ENCODE data around the gene PLA2G6. TPM values are rescaled to one million over a fixed set of nuclear protein-coding genes. Genes with fewer than 3 reads are reported as not detected.

Gene PLA2G6
- total RNA-seq, 1 experiment from 2014 or later = 23.4 TPM

DNA sequence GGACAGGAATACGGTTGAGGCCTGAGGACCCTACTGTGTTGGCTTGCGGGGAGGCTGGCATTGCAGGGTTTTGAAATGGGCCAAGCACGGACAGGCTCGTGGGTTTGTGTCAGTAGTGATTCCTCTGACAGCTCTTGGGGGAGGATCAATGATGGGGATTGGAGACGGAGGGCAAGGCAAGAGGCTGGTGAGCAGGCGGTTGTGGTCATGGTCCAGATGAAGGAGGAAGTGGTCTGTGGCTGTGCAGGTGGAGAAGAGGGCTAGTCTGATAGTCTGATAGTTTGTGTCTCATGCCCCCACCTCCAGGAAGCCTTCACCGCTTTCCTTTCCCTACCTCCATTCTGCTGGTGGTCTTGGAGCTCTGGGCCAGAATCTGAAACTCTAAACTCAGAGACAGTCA is 23.2 kb upstream of the PLA2G6 start:
- Histone ChIP-seq H3K36me3 (replicated peaks; ENCODE audit: control insufficient read depth, insufficient read depth, low read length) (no peaks in the 10 kb centered on the region), H3K4me3 (ENCODE audit: insufficient read depth, low read depth, low read length) (no peak overlapping the region), H3K27me3 (ENCODE audit: control insufficient read depth, insufficient read depth, low read length) (peaks cover 12% of the 10 kb centered on the region)
- no peak for DNase-seq

DNA sequence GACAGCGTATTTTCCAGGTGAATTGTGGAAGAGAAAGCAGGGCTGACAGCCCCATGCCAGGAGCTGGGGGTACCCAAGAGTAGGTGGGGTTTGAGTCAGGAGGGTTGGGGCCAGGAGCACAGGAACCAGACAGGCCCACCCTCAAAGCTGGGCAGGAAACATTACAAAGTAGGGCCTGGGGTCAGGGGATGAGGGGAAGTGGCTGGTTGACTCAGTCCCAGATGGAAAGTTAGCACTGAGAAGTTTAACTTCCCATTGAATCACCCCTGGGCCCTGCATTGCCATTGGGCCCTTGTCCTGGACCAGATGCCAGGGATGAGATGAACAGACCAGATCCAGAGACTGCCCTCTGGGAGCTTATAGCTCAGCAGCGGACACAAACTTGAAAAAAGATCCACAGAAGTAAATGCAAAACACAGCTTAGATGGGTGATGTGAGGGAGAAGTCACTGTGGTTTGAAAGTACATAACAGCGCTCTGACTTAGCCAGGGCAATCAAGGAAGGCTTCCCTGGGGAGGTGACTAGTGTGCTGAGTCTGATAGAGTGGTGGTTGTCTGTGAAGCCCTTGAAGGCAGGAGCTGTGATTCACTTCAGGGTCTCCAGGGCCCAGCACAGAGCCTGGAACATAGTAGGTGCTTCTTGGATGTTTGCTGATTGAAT is 22.4 kb upstream of the PLA2G6 start:
- Histone ChIP-seq H3K27me3 (ENCODE audit: control insufficient read depth, insufficient read depth, low read length) (peaks cover 12% of the 10 kb centered on the region), H3K4me3 (ENCODE audit: insufficient read depth, low read depth, low read length) (no peak overlapping the region), H3K36me3 (replicated peaks; ENCODE audit: control insufficient read depth, insufficient read depth, low read length) (no peaks in the 10 kb centered on the region)
- DNase-seq = no peak

DNA sequence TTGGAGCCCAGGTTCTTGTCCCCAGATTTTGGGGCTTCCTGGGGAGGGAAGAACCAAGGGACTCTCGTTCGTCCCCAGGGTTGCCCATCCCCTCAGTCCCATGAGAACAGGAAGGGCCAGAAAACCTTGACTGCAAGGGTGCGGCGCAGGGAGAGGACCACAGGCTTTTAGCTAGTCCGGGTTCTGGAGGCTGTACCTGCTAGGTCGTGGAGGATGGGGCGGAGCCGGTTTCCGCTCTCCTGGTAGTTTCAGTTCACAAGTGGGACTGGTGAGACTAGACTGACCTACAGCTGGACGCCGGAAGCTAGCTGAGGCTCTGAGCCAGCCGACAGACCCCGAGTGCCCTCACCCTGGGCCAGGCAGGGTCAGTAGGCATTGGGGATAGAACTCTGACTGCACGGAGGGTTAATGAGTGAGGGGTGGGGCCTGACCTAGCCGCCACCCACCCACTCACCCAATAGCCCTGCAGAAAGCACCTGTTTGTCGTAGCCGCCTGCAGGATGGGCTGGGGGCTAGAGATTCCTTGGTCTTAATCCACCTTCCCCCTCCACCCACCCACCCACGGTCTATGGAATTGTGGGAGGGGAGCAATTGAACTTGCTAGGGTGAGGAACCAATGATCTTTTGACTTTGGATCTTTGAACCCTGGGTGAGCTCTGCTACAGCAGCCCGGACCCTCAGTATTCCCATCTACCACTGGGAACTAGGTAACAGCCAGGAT is 21.6 kb upstream of the PLA2G6 start:
- Histone ChIP-seq H3K36me3 (replicated peaks; ENCODE audit: control insufficient read depth, insufficient read depth, low read length) (no peaks in the 10 kb centered on the region), H3K27me3 (ENCODE audit: control insufficient read depth, insufficient read depth, low read length) (peaks cover 12% of the 10 kb centered on the region), H3K4me3 (ENCODE audit: insufficient read depth, low read depth, low read length) (peak overlapping the region; percentile 75)
- peak; percentile 88 for DNase-seq

DNA sequence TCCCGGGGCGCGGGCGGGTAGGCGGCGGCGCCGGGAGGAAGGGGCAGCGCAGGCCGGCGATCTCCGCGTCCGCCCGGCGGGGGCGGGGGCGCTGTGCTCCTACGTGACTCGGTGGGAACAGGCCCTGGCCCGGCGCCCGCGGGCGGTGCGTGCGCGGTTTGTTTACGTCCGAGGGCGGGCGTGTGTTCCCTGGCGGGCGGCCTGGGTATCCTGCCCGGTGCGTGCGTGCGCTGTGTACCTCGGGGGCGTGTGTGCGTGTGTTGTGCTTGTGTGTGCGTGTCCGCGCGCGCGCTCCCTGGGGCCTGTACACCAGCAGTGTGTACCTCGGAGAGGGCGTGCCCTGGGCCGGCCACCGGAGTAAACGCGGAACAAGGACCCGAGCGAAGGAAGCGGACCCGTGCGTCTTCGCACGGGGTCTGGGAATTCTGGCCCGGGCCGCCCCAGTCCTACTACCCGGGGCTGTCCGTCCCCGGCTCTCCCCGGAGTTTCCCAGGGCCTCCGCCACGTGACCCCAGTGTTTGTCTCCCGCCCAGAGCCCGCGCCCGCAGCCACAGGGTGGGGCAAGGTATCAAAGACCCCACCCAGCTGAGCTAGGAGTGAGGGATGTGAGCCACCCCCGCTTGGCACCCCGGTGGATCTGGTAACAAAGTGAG is 20.9 kb upstream of the PLA2G6 start:
- Histone ChIP-seq H3K4me3 (ENCODE audit: insufficient read depth, low read depth, low read length) (peak overlapping the region; percentile 75), H3K27me3 (ENCODE audit: control insufficient read depth, insufficient read depth, low read length) (peaks cover 12% of the 10 kb centered on the region), H3K36me3 (replicated peaks; ENCODE audit: control insufficient read depth, insufficient read depth, low read length) (no peaks in the 10 kb centered on the region)
- DNase-seq = peak; percentile 83

DNA sequence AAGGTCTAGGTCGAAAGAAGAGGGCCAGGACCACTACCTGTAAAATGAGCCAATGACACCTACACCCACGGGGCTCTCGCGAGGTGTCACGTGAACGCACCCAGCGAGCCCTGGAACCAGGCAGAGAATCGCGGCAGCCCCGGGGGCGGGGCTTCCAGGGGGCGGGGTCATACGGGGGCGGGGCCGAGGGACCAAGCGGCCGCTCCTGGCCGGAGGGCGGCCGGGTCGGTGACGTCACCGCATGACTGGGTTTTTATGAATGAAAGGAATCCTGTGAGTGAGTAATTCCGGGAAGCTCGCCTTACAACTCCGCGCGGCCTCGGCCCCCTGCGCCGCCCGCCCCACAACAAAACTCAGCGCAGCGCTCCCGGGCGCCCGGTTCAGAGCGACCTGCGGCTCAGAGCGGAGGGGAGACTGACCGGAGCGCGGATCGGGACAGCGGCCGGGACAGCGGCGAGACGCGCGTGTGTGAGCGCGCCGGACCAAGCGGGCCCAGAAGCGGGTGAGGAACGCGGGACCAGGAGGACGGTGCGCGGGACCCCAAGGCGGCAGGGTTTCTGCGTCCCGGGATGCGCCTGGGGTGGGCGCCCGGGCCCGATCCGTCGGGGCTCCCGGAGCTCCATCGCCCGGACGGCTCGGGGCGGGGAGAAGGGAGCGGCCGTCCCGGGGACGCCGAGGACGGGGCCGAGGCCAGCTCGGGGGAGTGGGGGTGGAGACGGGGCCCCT is 20.2 kb upstream of the PLA2G6 start, which contains the start of gene MAFF:
Gene MAFF (plus strand): TSS at position 284 of the 726 bp plus-strand sequence. CDS start 11,860 bp downstream, outside the sequence.
- peak; percentile 99 for DNase-seq
- peaks cover 12% of the 10 kb centered on the region for H3K27me3 ChIP-seq (ENCODE audit: control insufficient read depth, insufficient read depth, low read length)
- H3K36me3 ChIP-seq (replicated peaks; ENCODE audit: control insufficient read depth, insufficient read depth, low read length) = no peaks in the 10 kb centered on the region
- H3K4me3 ChIP-seq (ENCODE audit: insufficient read depth, low read depth, low read length) = peak within 1 kb of the TSS; percentile 75

DNA sequence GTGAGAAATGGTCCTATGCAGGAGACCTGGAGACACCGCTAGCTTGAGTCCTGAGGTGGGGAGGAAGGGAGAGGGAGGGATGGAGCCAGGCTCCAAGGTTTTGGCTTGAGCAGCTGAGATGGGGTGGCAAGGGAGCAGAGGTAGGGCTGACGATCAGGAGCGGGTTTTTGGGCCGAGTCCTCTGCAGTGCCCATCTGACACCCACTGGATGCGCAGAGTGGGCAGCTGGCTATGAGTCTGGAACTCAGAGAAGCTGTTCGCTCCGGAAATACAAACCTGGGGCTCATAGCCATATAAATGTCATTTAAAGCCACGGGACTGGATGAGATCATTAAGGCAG is 19.7 kb upstream of the PLA2G6 start:
- Histone ChIP-seq H3K4me3 (ENCODE audit: insufficient read depth, low read depth, low read length) (peak overlapping the region; percentile 43), H3K36me3 (replicated peaks; ENCODE audit: control insufficient read depth, insufficient read depth, low read length) (no peaks in the 10 kb centered on the region), H3K27me3 (ENCODE audit: control insufficient read depth, insufficient read depth, low read length) (peaks cover 12% of the 10 kb centered on the region)
- DNase-seq = no peak

DNA sequence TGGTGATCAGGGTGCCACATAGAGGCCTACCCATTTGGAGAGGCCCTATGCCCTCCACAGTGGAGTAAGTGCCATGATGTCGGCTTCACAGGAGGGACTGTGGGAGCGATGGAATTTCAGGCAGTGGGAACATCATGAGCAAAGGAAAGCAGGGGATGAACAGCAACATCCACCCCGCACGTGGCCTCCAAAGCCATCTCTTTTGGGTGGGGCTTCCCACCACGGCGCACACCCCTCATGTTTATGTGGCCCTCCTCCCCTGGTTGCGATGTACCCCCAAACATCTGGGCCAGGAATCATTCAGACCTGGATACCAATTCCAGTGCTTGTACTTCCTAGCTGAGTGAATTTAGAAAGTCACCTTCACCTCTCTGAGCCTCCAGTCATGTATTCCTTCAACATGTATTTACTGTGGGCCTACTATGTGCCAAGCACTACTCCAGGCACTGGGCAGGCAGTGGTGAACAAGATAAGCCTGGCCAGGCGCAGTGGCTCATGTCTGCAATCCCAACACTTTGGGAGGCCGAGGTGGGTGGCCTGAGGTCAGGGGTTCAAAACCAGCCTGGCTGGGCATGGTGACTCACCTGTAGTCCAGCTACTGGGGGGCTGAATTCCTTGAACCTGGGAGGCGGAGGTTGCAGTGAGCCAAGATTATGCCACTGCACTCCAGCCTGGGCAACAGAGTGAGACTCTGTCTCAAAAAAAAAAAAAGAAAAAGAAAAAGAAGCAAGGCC is 18.4 kb upstream of the PLA2G6 start:
- peaks cover 12% of the 10 kb centered on the region for H3K27me3 ChIP-seq (ENCODE audit: control insufficient read depth, insufficient read depth, low read length)
- H3K36me3 ChIP-seq (replicated peaks; ENCODE audit: control insufficient read depth, insufficient read depth, low read length) = no peaks in the 10 kb centered on the region
- no peak overlapping the region for H3K4me3 ChIP-seq (ENCODE audit: insufficient read depth, low read depth, low read length)
- DNase-seq = no peak

DNA sequence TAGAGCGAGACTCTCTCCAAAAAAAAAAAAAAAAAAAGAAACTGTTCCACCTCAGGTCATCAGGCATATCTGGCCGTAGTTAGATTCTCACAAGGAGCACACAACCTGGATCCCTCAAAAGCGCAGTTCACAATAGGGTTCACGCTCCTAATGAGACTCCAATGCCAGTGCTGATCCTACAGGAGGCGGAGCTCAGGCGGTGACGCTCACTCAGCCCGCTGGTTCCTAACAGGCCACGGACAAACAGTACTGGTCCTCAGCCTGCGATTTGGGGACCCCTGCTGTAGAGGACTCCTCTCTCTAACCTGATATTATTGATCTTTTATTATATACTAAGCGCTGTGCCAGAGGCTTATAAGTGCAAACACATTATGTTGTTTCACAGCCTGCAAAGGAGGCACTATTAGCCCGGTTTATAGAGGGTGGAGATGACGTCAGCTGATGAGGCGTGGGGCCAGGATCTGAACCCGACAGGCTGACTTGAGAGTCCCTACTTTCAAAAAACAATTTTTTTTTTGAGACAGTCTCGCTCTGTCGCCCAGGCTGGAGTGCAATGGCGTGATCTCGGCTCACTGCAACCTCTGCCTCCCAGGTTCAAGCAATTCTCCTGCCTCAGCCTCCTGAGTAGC is 15.3 kb upstream of the PLA2G6 start:
- peaks cover 6% of the 10 kb centered on the region for H3K27me3 ChIP-seq (ENCODE audit: control insufficient read depth, insufficient read depth, low read length)
- DNase-seq = no peak
- no peak overlapping the region for H3K4me3 ChIP-seq (ENCODE audit: insufficient read depth, low read depth, low read length)
- no peaks in the 10 kb centered on the region for H3K36me3 ChIP-seq (replicated peaks; ENCODE audit: control insufficient read depth, insufficient read depth, low read length)

DNA sequence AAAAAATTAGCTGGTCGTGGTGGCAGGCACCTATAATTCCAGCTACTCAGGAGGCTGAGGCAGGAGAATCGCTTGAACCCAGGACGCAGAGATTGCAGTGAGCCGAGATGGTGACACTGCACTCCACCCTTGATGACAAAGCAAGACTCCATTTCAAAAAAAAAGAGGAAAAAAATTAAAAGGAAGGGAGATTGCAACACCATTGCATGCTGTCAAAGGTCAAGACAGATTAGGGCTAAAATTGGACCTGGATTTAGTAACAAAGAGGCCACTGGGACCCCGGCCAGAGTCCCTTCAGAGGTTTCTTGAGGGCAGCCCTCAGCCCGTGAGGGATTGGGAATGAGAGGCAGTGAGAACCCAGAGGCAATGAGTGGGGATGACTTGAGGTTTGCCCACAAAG is 11.9 kb upstream of the PLA2G6 start:
- H3K27me3 ChIP-seq (ENCODE audit: control insufficient read depth, insufficient read depth, low read length) = peaks cover 3% of the 10 kb centered on the region; the same call in 1 of the 2 replicates
- no peaks in the 10 kb centered on the region for H3K36me3 ChIP-seq (replicated peaks; ENCODE audit: control insufficient read depth, insufficient read depth, low read length)
- no peak for DNase-seq
- H3K4me3 ChIP-seq (ENCODE audit: insufficient read depth, low read depth, low read length) = no peak overlapping the region

DNA sequence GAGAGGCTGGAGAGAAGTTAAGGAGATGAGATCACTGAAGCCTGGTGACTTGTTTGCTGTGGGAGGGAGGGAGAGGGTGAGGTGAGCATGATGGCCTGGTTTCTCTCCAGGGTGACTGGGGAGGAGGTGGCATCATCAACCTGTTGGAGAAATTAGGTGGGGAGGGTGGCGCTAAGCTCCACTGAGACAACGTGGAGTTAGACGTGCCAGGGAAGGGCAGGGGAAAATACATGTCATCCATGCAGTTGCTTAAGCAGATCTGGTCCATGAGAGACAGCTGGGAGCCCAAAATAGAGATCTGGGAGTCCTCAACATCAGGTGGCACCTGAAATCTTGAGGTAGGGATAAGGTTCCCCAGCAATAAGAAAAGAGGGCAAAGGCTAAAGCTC is 10.8 kb upstream of the PLA2G6 start:
- no peak for DNase-seq
- Histone ChIP-seq H3K36me3 (replicated peaks; ENCODE audit: control insufficient read depth, insufficient read depth, low read length) (no peaks in the 10 kb centered on the region), H3K27me3 (ENCODE audit: control insufficient read depth, insufficient read depth, low read length) (peaks cover 3% of the 10 kb centered on the region; the same call in 1 of the 2 replicates), H3K4me3 (ENCODE audit: insufficient read depth, low read depth, low read length) (no peak overlapping the region)

DNA sequence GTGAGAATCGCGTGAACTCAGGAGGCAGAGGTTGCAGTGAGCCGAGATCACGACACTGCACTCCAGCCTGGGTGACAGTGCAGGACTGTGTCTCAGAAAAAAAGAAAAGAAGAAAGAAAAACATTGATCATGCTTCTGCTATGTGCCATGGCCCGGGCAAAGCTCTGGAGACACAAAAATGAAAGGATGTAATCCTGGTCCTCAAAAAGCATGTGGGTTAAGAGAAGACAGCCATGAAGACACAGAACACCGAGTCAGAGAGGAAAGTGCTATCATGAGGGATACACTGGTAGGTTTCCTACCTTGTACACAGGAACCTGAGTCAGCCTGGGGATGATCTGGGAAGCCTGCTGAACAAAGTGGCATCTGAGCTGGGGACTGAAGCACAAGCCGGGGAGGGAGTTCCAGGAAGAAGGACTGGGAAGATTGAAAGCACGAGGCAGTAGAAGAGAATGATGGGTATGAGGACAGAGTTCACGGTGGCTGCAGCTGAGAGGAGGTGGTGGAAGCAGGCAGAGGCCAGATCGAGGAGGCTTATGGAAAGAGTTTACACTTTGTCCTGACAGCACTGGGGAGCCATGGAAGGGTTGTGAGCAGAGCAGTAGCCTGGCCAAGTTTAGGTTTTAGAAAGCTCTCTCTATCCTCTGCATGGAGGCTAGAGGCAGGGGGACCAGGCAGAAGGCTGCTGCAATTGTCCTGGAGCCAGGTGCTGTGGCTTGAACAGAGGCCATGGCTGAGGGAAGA is 10.3 kb upstream of the PLA2G6 start:
- Histone ChIP-seq H3K4me3 (ENCODE audit: insufficient read depth, low read depth, low read length) (no peak overlapping the region), H3K36me3 (replicated peaks; ENCODE audit: control insufficient read depth, insufficient read depth, low read length) (no peaks in the 10 kb centered on the region), H3K27me3 (ENCODE audit: control insufficient read depth, insufficient read depth, low read length) (peaks cover 3% of the 10 kb centered on the region; the same call in 1 of the 2 replicates)
- DNase-seq = no peak

DNA sequence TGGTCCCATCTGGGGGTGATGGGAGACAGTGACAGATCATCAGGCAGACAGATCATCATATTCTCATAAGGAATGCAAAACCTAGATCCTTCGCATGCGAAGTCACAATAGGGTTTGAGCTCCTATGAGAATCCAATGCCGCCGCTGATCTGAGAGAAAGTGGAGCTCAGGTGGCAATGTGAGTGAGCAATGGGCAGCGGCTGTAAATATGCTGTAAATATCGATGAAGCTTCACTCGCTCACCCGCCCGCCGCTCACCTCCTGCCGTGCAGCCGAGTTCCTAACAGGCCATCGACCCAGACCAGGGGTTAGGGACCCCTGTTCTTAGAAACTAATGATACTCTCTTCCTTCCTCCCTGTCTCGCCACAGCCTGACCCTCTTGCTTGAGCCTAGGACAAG is 9.4 kb upstream of the PLA2G6 start:
- Histone ChIP-seq H3K27me3 (ENCODE audit: control insufficient read depth, insufficient read depth, low read length) (peaks cover 3% of the 10 kb centered on the region; the same call in 1 of the 2 replicates), H3K36me3 (replicated peaks; ENCODE audit: control insufficient read depth, insufficient read depth, low read length) (no peaks in the 10 kb centered on the region), H3K4me3 (ENCODE audit: insufficient read depth, low read depth, low read length) (no peak overlapping the region)
- no peak for DNase-seq

DNA sequence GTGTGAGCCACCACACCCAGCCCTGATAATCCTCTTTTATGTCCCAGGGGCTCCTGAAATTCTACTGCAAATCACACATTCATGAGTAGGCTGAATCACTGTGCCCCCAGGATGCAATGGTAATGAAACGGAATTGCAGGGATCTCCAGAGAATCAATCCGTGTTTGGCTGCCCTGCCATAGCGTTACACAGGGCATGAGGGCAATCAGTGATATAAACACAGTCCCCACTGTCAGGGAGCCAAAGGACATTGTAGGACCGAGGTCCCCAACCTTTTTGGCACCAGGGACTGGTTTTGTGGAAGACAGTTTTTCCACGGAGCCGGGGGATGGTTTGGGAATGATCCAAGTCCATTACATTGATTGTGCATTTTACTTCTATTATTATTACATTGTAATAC is 9.0 kb upstream of the PLA2G6 start:
- Histone ChIP-seq H3K27me3 (ENCODE audit: control insufficient read depth, insufficient read depth, low read length) (peaks cover 3% of the 10 kb centered on the region; the same call in 1 of the 2 replicates), H3K36me3 (replicated peaks; ENCODE audit: control insufficient read depth, insufficient read depth, low read length) (no peaks in the 10 kb centered on the region), H3K4me3 (ENCODE audit: insufficient read depth, low read depth, low read length) (no peak overlapping the region)
- no peak for DNase-seq
